ENCODE results near the gene NRXN3.

DNA sequence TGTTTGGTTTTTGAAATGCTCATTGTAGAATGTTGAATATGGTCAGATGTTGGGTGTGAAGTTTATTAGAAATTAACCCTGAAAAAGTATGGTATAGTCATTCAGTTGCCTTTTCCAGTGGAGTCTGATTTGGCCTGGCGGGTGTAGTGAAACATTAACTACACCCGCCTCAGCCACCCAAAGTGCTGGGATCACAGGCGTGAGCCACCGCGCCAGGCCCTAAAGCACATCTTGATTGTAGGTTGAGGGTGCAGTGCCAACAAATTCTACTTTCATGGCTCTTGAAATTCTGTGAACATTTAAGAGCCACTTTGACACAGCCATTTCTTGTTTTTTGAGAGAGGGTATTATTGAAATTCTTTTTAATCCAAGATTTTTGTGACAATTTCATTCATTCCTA lies 1416.2 kb downstream of the NRXN3 start:
- TF ChIP-seq, protein P1, sequence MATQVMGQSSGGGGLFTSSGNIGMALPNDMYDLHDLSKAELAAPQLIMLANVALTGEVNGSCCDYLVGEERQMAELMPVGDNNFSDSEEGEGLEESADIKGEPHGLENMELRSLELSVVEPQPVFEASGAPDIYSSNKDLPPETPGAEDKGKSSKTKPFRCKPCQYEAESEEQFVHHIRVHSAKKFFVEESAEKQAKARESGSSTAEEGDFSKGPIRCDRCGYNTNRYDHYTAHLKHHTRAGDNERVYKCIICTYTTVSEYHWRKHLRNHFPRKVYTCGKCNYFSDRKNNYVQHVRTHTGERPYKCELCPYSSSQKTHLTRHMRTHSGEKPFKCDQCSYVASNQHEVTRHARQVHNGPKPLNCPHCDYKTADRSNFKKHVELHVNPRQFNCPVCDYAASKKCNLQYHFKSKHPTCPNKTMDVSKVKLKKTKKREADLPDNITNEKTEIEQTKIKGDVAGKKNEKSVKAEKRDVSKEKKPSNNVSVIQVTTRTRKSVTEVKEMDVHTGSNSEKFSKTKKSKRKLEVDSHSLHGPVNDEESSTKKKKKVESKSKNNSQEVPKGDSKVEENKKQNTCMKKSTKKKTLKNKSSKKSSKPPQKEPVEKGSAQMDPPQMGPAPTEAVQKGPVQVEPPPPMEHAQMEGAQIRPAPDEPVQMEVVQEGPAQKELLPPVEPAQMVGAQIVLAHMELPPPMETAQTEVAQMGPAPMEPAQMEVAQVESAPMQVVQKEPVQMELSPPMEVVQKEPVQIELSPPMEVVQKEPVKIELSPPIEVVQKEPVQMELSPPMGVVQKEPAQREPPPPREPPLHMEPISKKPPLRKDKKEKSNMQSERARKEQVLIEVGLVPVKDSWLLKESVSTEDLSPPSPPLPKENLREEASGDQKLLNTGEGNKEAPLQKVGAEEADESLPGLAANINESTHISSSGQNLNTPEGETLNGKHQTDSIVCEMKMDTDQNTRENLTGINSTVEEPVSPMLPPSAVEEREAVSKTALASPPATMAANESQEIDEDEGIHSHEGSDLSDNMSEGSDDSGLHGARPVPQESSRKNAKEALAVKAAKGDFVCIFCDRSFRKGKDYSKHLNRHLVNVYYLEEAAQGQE (IDR thresholded peaks at IDR 0.05; ENCODE audit: unreplicated experiment) = no peak
- TF ChIP-seq, protein P2, sequence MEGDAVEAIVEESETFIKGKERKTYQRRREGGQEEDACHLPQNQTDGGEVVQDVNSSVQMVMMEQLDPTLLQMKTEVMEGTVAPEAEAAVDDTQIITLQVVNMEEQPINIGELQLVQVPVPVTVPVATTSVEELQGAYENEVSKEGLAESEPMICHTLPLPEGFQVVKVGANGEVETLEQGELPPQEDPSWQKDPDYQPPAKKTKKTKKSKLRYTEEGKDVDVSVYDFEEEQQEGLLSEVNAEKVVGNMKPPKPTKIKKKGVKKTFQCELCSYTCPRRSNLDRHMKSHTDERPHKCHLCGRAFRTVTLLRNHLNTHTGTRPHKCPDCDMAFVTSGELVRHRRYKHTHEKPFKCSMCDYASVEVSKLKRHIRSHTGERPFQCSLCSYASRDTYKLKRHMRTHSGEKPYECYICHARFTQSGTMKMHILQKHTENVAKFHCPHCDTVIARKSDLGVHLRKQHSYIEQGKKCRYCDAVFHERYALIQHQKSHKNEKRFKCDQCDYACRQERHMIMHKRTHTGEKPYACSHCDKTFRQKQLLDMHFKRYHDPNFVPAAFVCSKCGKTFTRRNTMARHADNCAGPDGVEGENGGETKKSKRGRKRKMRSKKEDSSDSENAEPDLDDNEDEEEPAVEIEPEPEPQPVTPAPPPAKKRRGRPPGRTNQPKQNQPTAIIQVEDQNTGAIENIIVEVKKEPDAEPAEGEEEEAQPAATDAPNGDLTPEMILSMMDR (conservative IDR thresholded peaks at IDR 0.05; ENCODE audit: low read depth in 2 of 2) = no peak

Data from GM23338 (cell line).